ENCODE data around the gene CDH4. TPM values are rescaled to one million over a fixed set of nuclear protein-coding genes. Genes with fewer than 3 reads are reported as not detected.

The CDH4 gene
- total RNA-seq, 4 donors from 2014 or later: 0.71 to 4.2 (median 2.9) TPM

DNA sequence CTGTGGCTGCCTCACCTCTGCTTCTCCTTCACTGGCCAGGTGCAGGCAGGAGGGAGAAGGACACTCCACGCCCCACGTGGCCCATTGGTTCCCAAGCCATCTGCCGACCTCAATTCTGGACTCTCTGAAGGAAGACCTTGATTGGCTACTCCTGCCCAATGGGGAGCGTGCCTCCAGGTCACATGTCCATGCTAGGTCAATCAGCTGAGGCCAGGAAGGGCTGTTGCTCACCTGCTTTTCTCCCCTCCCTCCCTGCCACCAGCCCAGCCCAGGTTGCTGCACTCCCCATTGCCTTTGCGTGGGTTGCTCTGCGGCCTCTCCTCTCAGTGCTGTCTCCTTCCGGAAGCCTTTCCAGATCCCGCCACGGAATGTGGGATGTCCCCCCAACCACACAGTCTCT, 21.9 kb upstream of the CDH4 start:
- TF ChIP-seq, protein P1, sequence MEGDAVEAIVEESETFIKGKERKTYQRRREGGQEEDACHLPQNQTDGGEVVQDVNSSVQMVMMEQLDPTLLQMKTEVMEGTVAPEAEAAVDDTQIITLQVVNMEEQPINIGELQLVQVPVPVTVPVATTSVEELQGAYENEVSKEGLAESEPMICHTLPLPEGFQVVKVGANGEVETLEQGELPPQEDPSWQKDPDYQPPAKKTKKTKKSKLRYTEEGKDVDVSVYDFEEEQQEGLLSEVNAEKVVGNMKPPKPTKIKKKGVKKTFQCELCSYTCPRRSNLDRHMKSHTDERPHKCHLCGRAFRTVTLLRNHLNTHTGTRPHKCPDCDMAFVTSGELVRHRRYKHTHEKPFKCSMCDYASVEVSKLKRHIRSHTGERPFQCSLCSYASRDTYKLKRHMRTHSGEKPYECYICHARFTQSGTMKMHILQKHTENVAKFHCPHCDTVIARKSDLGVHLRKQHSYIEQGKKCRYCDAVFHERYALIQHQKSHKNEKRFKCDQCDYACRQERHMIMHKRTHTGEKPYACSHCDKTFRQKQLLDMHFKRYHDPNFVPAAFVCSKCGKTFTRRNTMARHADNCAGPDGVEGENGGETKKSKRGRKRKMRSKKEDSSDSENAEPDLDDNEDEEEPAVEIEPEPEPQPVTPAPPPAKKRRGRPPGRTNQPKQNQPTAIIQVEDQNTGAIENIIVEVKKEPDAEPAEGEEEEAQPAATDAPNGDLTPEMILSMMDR (IDR thresholded peaks at IDR 0.05): no peak
- no peak for TF ChIP-seq POLR2A (IDR thresholded peaks at IDR 0.05)
- no peak for DNase-seq (ENCODE audit: low spot score in 2 of 2)
- intact Hi-C loops (cut with DNase I; ENCODE audit: low total_unique reads): no loop called here
- no peak overlapping the region for H3K4me3 ChIP-seq (ENCODE audit: low read depth, poor library complexity, severe bottlenecking)
- WGBS, 2 donors: 82 to 92% methylated on average over 9 of the region's 9 CpGs

DNA sequence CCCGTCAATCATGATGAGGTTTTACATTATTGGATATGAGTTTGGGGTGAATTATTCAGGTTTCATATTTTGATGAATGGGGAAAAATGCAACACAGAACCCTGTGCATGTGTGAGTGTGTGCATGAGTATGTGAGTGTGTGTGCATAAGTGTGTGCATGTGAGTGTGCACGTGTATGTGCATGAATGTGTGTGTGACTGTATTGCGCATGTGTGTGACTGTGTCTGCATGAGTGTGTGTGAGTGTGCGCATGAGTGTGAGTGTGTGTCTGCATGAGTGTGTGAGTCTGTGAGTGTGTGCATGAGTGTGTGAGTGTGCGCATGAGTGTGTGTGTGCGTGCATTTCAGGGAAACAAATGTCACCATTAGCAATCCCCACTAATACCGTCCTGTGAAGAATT, 18.5 kb upstream of the CDH4 start:
- H3K4me3 ChIP-seq (ENCODE audit: low read depth, poor library complexity, severe bottlenecking): no peak overlapping the region
- TF ChIP-seq, protein P1 (IDR thresholded peaks at IDR 0.05): no peak
- no peak for TF ChIP-seq POLR2A (IDR thresholded peaks at IDR 0.05)
- WGBS, 2 donors: 85 to 87% methylated on average over 7 of the region's 7 CpGs
- no peak for DNase-seq (ENCODE audit: low spot score in 2 of 2)
- intact Hi-C loops (cut with DNase I; ENCODE audit: low total_unique reads): no loop called here

- 71 to 74% methylated on average over 11 of the region's 11 CpGs for WGBS, 2 donors
- DNase-seq (ENCODE audit: low spot score in 2 of 2): no peak
- H3K4me3 ChIP-seq (ENCODE audit: low read depth, poor library complexity, severe bottlenecking): no peak overlapping the region
- TF ChIP-seq POLR2A (IDR thresholded peaks at IDR 0.05): no peak
- TF ChIP-seq, protein P1 (IDR thresholded peaks at IDR 0.05): no peak
- intact Hi-C loops (cut with DNase I; ENCODE audit: low total_unique reads): no loop called here
Observed at GRCh38 chr20:61234224-61234890, 17.7 kb upstream of the CDH4 start.

DNA sequence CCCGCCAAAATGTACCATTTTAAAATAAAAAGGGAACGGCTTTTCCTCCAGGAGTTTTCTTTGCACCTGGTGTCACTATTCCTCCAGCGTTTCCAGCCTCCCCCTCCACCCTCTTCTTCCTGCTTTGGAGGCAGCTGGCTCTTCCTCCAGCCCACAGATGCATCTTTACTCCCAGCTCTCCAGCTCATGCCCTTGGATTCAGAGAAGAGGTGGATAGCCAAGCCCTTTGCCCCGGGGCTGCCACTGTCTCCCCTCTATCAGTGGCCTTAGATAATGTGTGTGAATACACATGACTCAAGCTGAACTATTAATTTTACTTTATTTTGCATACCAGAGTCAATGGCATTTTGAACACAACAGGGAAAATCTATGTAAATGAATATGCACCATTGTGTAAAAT, 15.3 kb upstream of the CDH4 start:
- TF ChIP-seq POLR2A (IDR thresholded peaks at IDR 0.05): no peak
- 59 to 66% methylated on average over 4 of the region's 4 CpGs for WGBS, 2 donors
- DNase-seq (ENCODE audit: low spot score in 2 of 2): no peak
- intact Hi-C loops (cut with DNase I; ENCODE audit: low total_unique reads): no loop called here
- H3K4me3 ChIP-seq (ENCODE audit: low read depth, poor library complexity, severe bottlenecking): no peak overlapping the region

DNA sequence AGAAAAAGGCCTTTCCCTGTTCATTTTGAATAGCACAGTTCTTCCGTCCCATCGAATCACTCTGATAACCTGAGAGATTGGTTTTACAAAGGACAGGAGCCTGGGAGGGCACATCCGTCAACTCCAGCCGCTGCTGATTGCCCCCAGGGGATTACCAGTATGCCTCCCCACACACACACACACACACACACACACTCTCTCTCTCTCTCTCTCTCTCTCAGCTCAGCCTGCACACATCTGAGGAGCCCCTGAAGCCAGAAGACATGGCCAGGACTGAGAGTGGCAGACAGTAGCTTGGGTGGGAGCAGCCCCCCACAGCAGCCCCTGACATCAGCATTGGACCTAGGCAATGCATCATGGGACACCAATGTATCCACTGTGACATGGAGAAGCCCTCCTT, 13.2 kb upstream of the CDH4 start:
- intact Hi-C loops (cut with DNase I; ENCODE audit: low total_unique reads): no loop called here
- 31 to 37% methylated on average over 4 of the region's 4 CpGs for WGBS, 2 donors
- no peak for DNase-seq (ENCODE audit: low spot score in 2 of 2)
- TF ChIP-seq, protein P1 (IDR thresholded peaks at IDR 0.05): no peak
- no peak for TF ChIP-seq POLR2A (IDR thresholded peaks at IDR 0.05)
- no peak overlapping the region for H3K4me3 ChIP-seq (ENCODE audit: low read depth, poor library complexity, severe bottlenecking)

GRCh38 chr20:61240814-61241213, 11.2 kb upstream of the CDH4 start:
- no peak for DNase-seq (ENCODE audit: low spot score in 2 of 2)
- H3K4me3 ChIP-seq (ENCODE audit: low read depth, poor library complexity, severe bottlenecking): no peak overlapping the region
- intact Hi-C loops (cut with DNase I; ENCODE audit: low total_unique reads): no loop called here
- 59 to 62% methylated on average over 3 of the region's 3 CpGs for WGBS, 2 donors
- TF ChIP-seq, protein P1 (IDR thresholded peaks at IDR 0.05): no peak
- TF ChIP-seq POLR2A (IDR thresholded peaks at IDR 0.05): no peak
